GM15510 (cell line): Measurements from ENCODE around the gene RAP1GAP2.

Experiments
- POLR2A ChIP-seq: IDR thresholded peaks from 3 replicates; pipeline ENCODE4 v1.6.1; 2011; ENCODE audit warnings: borderline replicate concordance; ENCODE audit not compliant: insufficient read length; ENCODE audit errors: extremely low read depth

RAP1GAP2 gene

DNA sequence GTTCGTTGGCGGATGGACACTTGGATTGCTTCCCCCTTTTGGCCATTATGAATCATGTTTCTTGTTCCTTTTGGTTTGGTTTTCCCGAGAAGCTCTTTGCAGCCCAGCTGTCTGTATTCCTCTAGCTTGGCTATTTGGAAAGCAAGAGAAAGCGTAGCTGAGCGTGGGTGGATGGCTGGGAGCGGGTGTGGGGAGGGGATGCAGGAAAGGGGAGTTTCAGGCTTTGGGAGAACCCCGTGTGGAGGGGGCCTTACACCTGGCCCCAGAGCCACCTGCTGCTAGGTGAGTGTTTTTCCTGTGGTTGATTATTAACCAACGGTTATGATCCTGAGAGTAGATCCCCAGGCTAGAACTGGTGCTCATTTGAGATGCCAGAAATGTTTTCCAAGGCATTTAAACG lies 103.7 kb downstream of the RAP1GAP2 start:
- TF ChIP-seq POLR2A, result no peak

GRCh38 chr17:2900842-2901241 lies 104.6 kb downstream of the RAP1GAP2 start:
- no peak for TF ChIP-seq POLR2A

DNA sequence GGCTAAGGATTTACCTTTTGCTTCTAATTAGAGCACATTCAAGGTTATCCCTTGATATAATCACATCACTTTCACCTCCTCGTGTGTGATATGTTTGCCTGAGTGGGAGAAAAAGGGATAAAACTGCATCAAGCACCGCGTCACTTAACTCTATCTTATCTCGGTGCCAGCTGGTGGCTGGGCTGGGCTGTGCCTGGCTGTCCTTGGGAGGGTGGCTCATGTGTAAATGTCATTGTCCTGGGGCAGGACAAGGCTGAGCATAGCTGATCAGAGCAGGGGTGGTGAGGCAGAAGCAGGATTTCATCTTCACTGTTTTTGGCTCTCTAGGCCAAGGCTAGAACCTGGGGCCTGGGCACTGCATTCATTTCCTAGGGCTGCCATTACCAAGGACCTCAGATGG lies 105.3 kb downstream of the RAP1GAP2 start:
- TF ChIP-seq POLR2A, result no peak

DNA sequence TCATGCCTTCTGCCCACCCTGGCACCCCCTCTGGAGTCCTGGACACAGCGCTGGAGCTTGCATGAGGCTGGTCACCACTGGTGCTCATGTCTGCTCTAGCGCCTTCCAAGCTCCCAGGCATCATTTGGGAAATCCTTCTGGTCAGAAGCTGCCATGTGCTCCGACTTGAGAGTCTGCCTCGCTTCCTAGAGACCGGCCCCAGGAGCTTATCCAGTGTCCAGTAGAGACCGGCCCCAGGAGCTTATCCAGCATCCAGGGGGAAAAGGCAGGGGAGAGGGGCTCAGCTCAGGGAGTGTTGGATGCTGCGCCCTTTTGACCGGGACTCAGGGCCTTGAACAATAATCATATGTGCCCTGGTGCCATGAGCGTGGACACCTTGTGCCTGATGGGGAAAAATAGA lies 106.3 kb downstream of the RAP1GAP2 start:
- no peak for TF ChIP-seq POLR2A

- no peak for TF ChIP-seq POLR2A
These were observed 107.1 kb downstream of the RAP1GAP2 start for GRCh38 chr17:2903193-2903974.

GRCh38 chr17:2904135-2904534 lies 107.9 kb downstream of the RAP1GAP2 start:
- no peak for TF ChIP-seq POLR2A

DNA sequence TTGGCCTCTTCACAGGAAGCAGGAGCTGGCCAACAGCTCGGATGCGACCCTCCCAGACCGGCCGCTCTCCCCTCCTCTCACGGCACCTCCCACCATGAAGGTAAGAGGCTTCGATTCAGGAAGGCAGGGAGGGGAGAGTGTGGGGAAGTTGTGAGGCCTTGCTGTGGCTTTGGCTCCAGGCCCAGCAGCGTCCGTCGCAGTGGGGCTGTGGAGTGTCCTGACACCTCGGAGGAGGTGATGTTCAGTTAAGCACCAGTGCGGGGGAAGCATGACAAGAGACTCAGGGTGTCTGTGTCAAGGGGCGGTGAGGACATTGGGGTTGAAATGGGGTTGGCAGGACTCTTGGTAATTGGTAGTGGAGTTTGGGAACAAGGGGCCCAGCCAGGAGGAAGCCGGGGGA lies 109.0 kb downstream of the RAP1GAP2 start:
- TF ChIP-seq POLR2A, result no peak

DNA sequence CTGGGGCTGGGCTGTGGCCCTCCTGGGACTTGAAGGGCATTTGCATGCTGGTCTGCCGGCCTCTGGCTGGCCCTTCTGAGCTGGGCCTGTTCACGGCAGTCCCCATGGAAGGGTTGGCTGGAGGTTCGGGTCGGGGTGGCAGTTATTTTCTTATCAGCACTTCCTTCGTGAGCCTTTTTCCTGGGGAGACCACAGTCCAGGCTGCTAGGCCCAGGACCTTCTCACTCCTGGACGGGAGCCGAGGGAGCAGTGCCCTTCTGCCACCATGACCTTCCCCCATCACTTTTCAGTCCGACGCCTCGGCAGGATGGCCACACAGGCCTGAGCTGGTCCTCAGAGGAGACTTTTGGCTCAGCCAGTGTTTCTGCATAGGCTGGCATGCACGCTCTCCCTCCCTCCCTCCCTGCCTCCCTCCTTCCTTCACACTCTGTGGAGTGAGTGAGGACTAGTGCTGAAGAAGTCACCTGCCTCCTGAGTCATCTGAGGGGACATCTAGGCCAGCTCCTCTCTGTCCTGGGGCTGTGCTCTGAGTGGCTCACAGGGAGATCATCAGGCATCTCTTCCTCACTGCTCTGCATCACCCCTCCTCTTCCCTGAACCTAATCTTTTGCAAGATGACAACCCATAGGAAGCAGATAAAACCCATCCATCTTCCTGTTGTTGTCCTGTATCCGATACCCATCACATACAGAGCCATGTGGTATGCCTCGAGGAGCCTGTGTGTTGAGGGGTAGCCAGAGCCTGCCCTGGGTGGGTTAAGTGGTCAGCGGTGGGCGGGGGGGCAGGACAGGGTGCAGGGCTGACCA lies 109.7 kb downstream of the RAP1GAP2 start:
- no peak for TF ChIP-seq POLR2A

- TF ChIP-seq POLR2A, result no peak
These were observed 110.7 kb downstream of the RAP1GAP2 start for GRCh38 chr17:2906901-2907300.

- TF ChIP-seq POLR2A, result no peak
These were observed 113.1 kb downstream of the RAP1GAP2 start for GRCh38 chr17:2909175-2909845.

DNA sequence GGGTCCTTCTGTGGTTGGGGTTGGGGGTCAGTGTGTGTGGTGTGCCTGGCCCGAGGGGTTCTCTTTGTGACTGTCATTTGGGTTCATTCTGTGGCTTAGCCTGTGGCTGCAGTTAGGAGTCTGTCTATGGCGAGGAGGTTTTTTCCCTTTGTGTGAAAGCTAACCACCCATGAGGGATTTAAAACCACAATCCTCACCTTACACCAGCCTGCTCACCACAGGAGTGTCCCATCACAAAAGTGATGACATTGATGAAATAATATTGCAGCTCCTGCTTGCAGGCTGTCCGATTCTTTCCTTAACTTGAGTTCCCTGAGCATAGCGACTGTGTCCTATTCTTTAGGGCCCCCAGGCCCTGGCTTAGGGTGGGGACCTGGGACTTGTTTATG lies 113.6 kb downstream of the RAP1GAP2 start:
- no peak for TF ChIP-seq POLR2A

DNA sequence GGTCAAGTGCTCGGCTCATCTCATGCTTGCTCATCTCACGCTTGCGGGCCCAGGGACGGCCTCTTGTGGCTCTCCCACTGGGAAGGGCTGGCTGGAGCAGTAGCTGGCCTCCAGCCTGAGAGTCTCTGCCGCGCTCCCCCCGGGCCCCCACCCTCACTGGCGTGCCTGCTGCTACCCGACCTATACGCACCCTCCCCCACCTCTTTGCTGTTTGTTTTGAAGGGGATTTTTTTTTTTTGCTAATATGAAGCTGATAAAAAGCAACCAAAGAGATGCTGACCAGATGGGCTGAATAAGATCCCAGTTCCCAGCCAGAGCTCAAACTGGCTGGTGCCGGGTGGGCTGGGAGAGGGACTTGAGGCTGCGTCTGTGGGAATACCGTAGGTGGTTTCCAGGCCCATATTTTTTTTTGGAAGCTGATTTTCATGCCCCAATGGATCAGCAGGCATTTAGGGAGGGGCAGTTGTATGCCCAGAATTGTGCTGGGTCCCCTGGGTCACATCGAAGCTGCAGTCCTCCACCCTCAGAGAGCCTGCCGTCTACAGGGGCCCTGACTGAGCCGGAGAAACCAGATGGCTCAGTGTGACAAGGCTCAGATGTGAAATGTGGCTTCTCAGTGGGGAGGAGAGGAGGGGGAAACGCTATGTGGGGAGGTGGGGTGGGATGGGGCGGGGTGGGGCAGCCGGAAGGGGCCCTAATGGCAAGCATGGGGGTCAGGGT lies 115.0 kb downstream of the RAP1GAP2 start:
- TF ChIP-seq POLR2A, result no peak

GRCh38 chr17:2911755-2912111 lies 115.5 kb downstream of the RAP1GAP2 start:
- no peak for TF ChIP-seq POLR2A

- no peak for TF ChIP-seq POLR2A
These were observed 116.5 kb downstream of the RAP1GAP2 start for GRCh38 chr17:2912754-2913153.

GRCh38 chr17:2916461-2916860 lies 120.2 kb downstream of the RAP1GAP2 start:
- TF ChIP-seq POLR2A, result no peak
